Myocyte (in vitro differentiated cells): ENCODE measurements around the gene AFP. TPM values are rescaled to one million over a fixed set of nuclear protein-coding genes. Genes with fewer than 3 reads are reported as not detected.

Source experiments
- DNase-seq: peaks from one replicate; pipeline ENCODE4 v3.0.0-alpha.2; 2012; ENCODE audit warnings: low read depth
- total RNA-seq: library from RNA; depleted of rRNA; stranded (reverse); fragments of >200 nt; gene quantifications from 2 replicates; pipeline ENCODE4 v1.2.3, GENCODE V29; 2014

Gene AFP
- total RNA-seq, 1 donor from 2014 or later, result 1.1 TPM

- no peak for DNase-seq
These were observed 22.4 kb downstream of the AFP start for GRCh38 chr4:73458184-73459047.

DNA sequence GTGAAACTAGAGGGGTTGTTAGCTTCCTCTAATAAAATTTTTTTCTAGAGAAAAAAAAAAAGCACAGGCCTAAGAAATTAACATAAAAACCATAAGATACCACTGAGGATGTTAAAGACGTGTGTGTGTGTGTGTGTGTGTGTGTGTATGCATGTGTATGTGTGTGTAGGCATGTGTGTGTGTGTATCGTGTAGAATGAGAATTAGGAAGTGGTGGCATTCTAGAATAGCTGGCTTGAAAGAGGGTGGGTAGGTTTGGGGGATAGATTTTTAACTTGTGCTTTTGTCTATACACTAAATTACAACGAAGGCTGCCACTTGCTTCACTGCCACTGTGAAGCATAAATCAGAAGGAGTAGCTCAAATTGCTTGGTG is 23.0 kb downstream of the AFP start:
- no peak for DNase-seq

DNA sequence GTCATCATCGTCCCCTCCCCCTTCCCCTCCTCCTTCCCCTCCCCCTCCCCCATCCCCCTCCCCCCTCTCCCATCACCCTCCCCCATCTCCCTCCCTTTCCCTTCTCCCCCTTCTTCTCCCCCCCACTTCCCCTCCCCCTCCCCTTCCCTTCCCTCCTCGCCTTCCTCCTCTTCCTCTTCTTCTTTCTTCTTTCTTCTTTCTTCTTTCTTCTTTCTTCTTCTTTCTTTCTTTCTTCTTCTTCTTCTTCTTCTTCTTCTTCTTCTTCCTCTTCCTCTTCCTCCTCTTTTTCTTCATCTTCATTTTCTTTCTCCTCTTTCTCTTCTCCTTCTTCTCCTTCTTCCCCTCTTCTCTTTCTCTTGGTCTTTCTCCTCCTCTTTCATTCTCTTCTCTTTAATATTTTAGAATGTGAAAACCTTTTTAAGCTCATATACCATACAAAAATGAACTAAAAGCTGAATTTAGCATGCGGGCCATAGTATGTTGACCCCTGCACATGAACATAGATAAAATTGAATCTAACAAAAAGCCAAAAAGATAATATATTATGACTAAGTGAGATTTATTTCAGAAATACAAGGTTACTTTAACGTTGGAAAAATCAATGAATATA is 25.0 kb downstream of the AFP start:
- DNase-seq, result no peak

DNA sequence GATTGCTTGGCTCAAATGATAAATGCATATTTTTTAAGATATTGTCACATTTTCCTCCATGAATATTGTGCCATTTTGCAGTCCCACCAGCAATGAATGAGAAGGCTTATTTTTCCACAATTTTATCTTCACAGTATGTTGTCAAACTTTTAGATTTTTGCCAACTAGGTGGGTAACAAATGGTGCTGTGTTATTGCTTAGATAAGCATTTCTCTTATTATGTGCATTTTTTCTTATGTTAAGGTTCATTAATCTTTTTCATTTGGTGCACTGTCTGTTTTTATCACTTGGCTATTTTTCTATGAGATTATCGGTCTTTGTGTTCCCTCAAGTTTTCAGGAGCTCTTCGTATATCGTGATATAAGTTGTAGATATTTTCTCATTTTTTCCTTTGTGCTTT is 32.1 kb downstream of the AFP start:
- no peak for DNase-seq

DNA sequence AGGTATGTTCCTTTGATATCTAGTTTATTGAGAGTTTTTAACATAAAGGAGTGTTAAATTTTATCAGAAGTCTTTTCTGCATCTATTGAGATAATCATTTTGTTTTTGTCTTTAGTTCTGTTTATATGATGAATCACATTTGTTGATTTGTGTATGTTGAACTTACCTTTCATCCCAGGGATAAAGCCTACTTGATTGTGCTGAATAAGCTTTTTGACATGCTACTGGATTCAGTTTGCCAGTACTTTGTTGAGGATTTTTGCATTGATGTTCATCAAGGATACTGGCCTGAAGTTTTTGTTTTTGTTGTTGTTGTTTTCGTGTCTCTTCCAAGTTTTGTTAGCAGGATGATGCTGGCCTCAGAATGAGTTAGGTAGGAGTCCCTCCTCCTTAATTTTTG is 34.7 kb downstream of the AFP start:
- no peak for DNase-seq

DNA sequence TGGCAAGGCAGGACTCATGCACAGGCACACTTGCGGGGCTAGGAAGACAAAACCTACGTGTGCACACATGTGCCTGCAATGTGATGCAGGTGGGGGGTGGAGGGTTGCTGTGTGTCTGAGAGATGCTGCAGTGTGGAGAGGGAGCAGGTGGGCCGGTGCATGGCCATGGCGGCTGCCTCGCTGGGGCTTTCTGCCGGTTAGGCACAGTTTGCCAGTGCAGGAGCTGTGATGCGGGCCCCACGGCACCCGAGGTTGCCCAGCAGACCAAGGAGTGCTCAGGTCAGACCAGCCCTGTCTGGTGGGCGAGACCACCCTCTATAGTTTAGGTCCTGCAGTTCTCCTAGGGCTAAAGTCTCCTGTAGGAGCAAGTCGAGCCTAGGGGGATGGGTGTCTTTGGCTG is 41.2 kb downstream of the AFP start:
- no peak for DNase-seq

- no peak for DNase-seq
These were observed 43.3 kb downstream of the AFP start for GRCh38 chr4:73479323-73479722.

GRCh38 chr4:73481358-73481757 is 45.3 kb downstream of the AFP start, which contains the start of gene AFM:
Gene AFM (plus strand): TSS chr4:73481745. CDS start chr4:73481776, 31 bp downstream.
- DNase-seq, result no peak

GRCh38 chr4:73485085-73485484 is 49.1 kb downstream of the AFP start:
- no peak for DNase-seq

- no peak for DNase-seq
These were observed 49.6 kb downstream of the AFP start for GRCh38 chr4:73485596-73485995.

DNA sequence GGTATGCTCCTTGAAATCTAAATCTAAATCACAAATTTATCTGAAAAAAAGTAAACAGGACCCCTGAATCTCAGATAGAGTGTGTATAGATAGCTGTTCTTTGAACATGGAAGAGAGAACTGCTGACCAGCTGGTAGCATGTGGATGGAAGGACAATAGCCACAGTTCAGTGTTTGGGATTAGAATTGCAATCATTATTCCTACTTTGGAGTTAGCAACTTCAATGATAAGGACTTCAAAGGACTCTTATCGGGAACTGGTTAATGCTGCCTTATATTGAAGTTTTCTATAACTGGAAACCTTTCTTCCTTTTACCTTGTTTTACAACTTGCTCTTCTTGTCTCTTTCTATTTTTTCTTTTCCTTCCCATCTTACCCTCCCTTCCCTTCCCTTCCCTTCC is 50.5 kb downstream of the AFP start:
- no peak for DNase-seq

DNA sequence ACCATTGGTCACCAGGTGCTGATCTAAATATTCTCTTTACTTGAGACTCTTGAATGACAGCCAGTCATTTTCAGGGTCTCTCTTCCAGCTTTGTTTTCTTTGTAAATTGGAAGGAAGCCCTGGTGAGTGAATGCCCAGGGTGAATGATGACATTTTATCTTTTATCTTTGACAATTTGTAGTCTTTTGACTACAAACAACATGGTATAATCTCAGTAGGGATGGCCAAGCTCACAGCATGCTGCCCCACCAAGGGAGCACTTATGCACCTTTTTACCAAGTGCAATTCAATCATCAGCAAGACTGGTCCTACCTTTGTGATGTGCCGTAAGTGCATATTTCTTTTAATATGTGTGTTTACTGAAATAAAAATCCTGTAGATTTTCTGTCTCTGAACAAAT is 51.2 kb downstream of the AFP start:
- no peak for DNase-seq

- no peak for DNase-seq
These were observed 64.2 kb downstream of the AFP start for GRCh38 chr4:73499996-73500765.

DNA sequence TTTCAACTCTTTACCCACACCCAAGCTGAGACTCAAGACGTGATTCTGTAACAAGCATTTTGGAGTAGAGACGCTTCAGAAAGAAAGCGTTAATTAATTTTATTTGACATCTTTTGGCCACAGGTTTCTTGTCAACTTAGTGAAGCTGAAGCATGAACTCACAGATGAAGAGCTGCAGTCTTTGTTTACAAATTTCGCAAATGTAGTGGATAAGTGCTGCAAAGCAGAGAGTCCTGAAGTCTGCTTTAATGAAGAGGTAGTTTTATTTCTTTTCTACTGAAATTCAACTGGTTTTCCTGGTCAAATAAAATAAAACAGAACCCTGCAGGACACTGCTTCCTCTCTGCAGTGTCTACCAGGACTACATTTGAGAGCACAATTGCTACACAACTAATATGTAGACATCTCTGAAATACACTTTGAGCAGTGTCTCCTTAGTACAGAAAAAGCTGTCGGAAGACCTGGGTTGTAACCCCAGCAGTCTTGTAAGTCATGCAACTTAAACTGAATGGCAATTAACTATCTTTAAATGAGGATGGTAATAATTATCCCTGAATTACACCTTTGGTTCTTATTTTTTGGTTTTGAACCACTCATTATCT is 65.7 kb downstream of the AFP start:
- no peak for DNase-seq

DNA sequence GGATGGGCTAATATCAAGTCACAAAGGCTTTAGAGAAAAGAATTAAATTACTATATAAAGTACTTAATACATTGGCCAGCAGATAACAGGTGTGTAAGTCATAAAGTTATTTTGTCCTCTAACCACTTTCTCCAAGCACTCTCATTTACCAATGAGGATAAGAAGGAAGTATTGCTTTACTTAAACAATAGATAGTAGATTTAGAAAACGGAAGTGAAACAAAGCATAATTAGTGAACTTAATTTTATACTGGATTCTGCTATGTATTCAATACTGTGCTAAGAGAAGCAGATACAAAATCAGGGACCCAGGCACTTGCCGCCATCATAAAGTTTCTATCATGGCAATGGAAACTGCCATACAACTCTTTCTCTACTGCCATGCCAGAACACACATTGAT is 69.5 kb downstream of the AFP start:
- DNase-seq, result no peak

Other genes starting within 250 kb of the AFP start
- gene ANKRD17, start 177.4 kb upstream of the AFP start, total RNA-seq, result 59.6 and 64.9 TPM in 2 replicates
- not detected in 2 replicates for gene ALB, start 31.9 kb upstream of the AFP start, total RNA-seq
- gene AFM, start 45.5 kb downstream of the AFP start, total RNA-seq, result not detected in 2 replicates
- gene RASSF6, start 184.2 kb downstream of the AFP start, total RNA-seq, result not detected in 2 replicates